Mammary epithelial cell (primary cell): ENCODE results near the gene BTBD2.

Experiments used
- CTCF ChIP-seq, 2 donors: IDR thresholded peaks in 1 of 2; conservative IDR thresholded peaks in 1 of 2; 2 replicates each; pipeline ENCODE4 v1.5.1; 2011 to 2012; ENCODE audit warnings: inconsistent platforms in 2 of 2, low read length in 2 of 2, mild to moderate bottlenecking in 2 of 2, control low read depth in 1 of 2, low read depth in 1 of 2; ENCODE audit not compliant: insufficient read depth in 1 of 2; ENCODE audit errors: extremely low read depth in 1 of 2
- EZH2 ChIP-seq: IDR thresholded peaks from 2 replicates; pipeline ENCODE4 v1.6.1; 2012; ENCODE audit warnings: low read length, inconsistent platforms, borderline replicate concordance

GRCh38 chr19:1959928-1960589, 55.5 kb downstream of the BTBD2 start:
- TF ChIP-seq CTCF (conservative IDR thresholded peaks at IDR 0.05 in 1 of 2, IDR thresholded peaks at IDR 0.05 in 1 of 2; ENCODE audit: extremely low read depth in 1 of 2, insufficient read depth in 1 of 2, low read depth in 1 of 2, low read length in 2 of 2) = no peak
- TF ChIP-seq EZH2 = no peak
